GM12872 (cell line): ENCODE measurements around the gene KRTAP5-3.

Experiments used
- CTCF ChIP-seq: IDR thresholded peaks from 3 replicates; pipeline ENCODE4 v1.5.1; 2011; ENCODE audit warnings: low read depth, mild to moderate bottlenecking, low read length, moderate library complexity; ENCODE audit not compliant: insufficient read depth

Gene KRTAP5-3

GRCh38 chr11:1623716-1624115 lies 15.5 kb upstream of the KRTAP5-3 start:
- no peak for TF ChIP-seq CTCF

GRCh38 chr11:1622086-1622485 lies 13.8 kb upstream of the KRTAP5-3 start, which contains the start of gene KRTAP5-4:
KRTAP5-4 (minus strand) TSS chr11:1622138; CDS start chr11:1622093, 45 bp downstream.
- TF ChIP-seq CTCF, result no peak

- no peak for TF ChIP-seq CTCF
Observed at GRCh38 chr11:1619449-1619848, 11.2 kb upstream of the KRTAP5-3 start.

- no peak for TF ChIP-seq CTCF
Observed at GRCh38 chr11:1618231-1618630, 10.0 kb upstream of the KRTAP5-3 start.

GRCh38 chr11:1604711-1605110 lies 3.6 kb downstream of the KRTAP5-3 start:
- no peak for TF ChIP-seq CTCF

GRCh38 chr11:1604181-1604580 lies 4.1 kb downstream of the KRTAP5-3 start:
- TF ChIP-seq CTCF, result no peak

GRCh38 chr11:1603629-1604028 lies 4.6 kb downstream of the KRTAP5-3 start:
- no peak for TF ChIP-seq CTCF

GRCh38 chr11:1600626-1601025 lies 7.6 kb downstream of the KRTAP5-3 start:
- no peak for TF ChIP-seq CTCF
